Activated effector memory CD4-positive, alpha-beta T cell treated with Interleukin-2 at 50 U/mL for 16 hours (primary cell): ENCODE results near the gene ST6GAL1.
"Not testable (repeated sequence)": the region's sequence is repeated elsewhere in the genome, so short reads cannot be mapped to it uniquely, and the experiment has no call there.

Source experiments
- DNase-seq: peaks from one replicate; pipeline ENCODE4 v3.0.0-alpha.2; 2020

ST6GAL1 gene

GRCh38 chr3:186973702-186974101 lies 43.4 kb downstream of the ST6GAL1 start:
- DNase-seq: no peak

- no peak for DNase-seq
Measured at GRCh38 chr3:186974824-186975313, 44.5 kb downstream of the ST6GAL1 start.

GRCh38 chr3:186975726-186976125 lies 45.4 kb downstream of the ST6GAL1 start:
- DNase-seq: no peak

- DNase-seq: no peak
Measured at GRCh38 chr3:186976837-186977750, 46.8 kb downstream of the ST6GAL1 start.

- no peak for DNase-seq
Measured at GRCh38 chr3:186978712-186979111, 48.4 kb downstream of the ST6GAL1 start.

- DNase-seq: no peak
Measured at GRCh38 chr3:186979852-186980251, 49.5 kb downstream of the ST6GAL1 start.

- no peak for DNase-seq
Measured at GRCh38 chr3:186980989-186981388, 50.7 kb downstream of the ST6GAL1 start.

- no peak for DNase-seq
Measured at GRCh38 chr3:186983659-186984058, 53.3 kb downstream of the ST6GAL1 start.

GRCh38 chr3:186984064-186984463 lies 53.7 kb downstream of the ST6GAL1 start:
- no peak for DNase-seq

GRCh38 chr3:186985661-186986364 lies 55.5 kb downstream of the ST6GAL1 start:
- DNase-seq: no peak

GRCh38 chr3:186986406-186986805 lies 56.1 kb downstream of the ST6GAL1 start:
- DNase-seq: no peak

- no peak for DNase-seq
Measured at GRCh38 chr3:186986816-186987215, 56.5 kb downstream of the ST6GAL1 start.

- DNase-seq: no peak
Measured at GRCh38 chr3:186988806-186989205, 58.5 kb downstream of the ST6GAL1 start.

- no peak for DNase-seq
Measured at GRCh38 chr3:186989429-186989828, 59.1 kb downstream of the ST6GAL1 start.

GRCh38 chr3:186990277-186990676 lies 60.0 kb downstream of the ST6GAL1 start:
- no peak for DNase-seq

- no peak for DNase-seq
Measured at GRCh38 chr3:186990878-186991308, 60.6 kb downstream of the ST6GAL1 start.

- no peak for DNase-seq
Measured at GRCh38 chr3:186991470-186991869, 61.1 kb downstream of the ST6GAL1 start.

- DNase-seq: not testable (repeated sequence)
Measured at GRCh38 chr3:186992096-186992495, 61.8 kb downstream of the ST6GAL1 start.

GRCh38 chr3:186993210-186993782 lies 63.0 kb downstream of the ST6GAL1 start:
- DNase-seq: no peak

GRCh38 chr3:186994000-186994955 lies 64.0 kb downstream of the ST6GAL1 start:
- no peak for DNase-seq

- no peak for DNase-seq
Measured at GRCh38 chr3:186996356-186996755, 66.0 kb downstream of the ST6GAL1 start.

- no peak for DNase-seq
Measured at GRCh38 chr3:186997061-186997460, 66.7 kb downstream of the ST6GAL1 start.
